Retina (tissue), 1 donor: Measurements from ENCODE around the gene FAS.

Experiments
- DNase-seq: peaks from one replicate; pipeline ENCODE4 v3.0.0-alpha.2; 2016

Gene FAS

DNA sequence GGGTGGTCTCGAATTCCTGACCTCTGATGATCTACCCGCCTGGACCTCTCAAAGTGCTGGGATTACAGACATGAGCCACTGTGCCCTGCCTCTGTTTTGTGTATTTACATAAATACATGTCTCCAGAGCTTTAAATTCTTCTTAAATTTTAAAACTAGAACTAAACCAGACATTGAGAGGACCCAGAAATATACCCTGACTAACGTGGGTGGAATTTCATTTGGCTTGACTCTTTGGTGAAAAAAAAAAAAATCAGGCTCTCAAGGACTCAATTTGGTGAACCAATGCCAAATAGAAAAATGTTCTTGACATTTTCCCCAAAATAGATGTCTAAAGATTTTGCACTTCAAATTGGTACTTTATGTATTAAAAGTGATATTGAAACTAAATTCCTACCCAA, 16.6 kb upstream of the FAS start:
- no peak for DNase-seq

DNA sequence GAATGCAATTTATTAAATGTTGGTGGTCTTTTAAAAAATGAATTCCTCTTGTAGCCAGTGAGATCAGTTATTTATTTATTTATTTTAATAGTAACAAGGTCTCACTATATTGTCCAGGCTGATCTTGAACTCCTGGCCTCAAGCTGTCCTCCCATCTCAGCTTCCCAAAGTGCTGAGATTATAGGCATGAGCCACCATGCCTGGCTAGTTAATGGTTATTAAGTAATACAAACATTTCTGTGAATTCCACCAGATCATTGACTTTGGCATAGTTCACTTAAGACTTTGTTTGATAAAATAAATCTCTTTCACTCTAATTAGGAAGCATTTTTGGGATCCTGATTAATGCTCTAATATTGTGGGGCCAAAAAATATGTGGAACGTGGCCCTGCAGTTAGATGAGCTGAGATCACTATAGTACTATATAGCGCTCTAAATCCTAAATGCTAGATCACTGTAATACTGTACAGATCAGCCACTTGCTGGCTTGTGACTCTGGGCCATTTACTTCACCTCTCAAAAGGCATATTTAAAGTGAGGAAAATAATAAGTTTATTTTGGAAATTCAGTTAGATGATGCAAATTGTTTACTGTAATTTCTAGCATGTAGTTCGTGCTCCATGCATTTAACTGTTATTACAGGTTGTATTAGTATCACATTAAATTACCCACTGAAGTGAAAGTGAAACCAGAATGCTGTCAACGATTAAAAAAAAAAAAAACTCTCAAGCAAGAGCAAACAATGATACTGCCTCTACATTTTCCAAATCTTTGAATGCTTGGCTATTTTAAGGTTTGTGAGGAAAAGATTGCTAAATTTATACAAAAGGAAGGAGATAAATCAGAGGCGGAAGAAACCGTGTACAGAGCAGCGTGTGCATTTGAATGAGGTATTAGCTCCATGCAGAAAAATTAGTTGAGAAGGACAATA, 15.9 kb upstream of the FAS start:
- DNase-seq, result no peak

DNA sequence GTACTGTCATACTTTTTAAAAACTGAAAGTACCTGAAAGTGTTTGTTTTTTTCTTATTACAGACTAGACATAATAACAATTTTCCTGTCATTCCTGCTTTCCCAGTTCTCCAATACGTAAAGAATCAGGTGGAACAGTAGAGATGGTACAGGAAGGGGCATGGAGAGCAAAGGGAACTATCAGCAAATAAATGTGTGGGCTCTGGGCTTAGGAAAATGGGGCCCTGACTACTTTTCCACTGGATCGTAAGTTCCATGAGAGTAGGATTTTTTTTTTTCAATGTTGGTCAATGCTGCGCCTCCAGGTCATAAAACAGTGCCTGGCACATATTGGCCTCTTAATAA, 15.2 kb upstream of the FAS start:
- DNase-seq, result no peak

DNA sequence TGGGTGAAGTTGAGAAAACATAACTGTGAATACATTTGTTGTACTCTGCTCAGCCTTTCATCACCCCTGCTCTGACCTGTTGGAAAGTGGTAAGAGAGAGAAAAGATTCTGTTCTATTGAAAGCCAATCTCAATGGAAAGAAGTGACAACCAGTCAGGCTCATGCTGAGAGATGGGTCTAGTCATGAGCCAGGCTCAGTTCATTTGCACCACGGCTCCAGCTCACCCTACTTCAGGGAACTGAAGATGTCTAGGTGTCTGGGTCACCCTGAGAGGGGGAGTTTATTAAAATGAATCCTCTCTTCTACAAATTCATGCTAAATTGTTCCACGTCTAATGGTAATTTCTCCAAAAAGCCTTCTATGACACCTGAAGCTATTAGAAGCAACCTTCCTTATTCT, 12.1 kb upstream of the FAS start:
- no peak for DNase-seq

DNA sequence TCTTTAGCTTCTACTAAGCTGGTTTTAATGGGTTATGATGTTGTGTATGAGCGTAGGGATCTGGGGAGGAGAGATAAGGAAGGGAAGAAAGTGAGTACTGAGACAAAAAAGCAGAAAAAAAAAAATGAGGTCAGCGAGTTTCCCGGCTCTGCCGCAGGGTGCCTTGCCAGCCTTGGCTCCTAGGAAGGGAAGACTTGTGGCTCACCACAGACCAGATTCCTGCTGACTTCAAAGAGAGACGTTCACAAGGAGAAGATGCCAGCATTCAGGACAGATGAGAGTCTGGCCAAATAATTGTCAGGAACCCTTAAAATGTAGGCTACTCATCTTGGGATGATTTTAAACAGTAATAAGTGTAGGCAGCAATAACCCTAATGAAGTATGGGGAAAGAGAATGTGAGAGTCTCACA, 11.4 kb upstream of the FAS start:
- peak; percentile 34 for DNase-seq

DNA sequence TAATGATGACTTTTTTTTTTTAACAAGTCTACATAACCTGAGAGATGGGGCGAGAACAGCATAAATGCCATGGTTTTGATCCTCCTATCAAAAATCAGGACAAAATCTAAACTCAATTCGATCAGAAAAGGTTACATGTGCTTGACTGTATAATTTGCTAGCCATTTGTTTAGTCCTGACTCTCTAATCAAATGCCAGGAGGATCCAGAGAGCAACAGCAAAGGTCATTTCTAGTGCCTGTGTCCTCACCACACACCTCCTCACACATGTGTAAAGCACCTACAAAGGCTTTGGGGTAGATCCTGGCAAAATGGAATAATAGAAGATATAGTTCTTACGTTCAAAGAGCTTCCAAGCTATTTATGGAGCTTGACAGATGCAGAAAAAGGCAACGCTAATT, 11.0 kb upstream of the FAS start:
- no peak for DNase-seq

DNA sequence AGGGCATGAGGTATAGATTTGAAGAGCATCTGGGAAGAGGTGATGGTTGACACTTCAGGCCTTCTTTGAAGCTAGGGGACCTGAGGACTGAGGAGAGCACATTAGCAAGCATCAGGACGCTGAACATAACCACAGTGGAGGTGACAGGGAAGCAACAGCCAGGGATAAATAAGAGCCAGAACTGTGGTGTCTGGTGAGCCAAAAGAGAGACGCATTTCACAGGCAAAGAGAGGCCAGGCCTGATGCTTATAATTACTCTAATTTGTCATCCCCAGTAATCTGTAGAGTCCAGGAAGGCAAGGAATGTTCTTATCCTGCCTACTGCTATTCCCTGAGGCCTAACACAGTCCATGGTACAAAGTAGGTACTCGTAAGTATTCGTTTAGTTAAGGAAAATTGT, 10.4 kb upstream of the FAS start:
- DNase-seq, result no peak

DNA sequence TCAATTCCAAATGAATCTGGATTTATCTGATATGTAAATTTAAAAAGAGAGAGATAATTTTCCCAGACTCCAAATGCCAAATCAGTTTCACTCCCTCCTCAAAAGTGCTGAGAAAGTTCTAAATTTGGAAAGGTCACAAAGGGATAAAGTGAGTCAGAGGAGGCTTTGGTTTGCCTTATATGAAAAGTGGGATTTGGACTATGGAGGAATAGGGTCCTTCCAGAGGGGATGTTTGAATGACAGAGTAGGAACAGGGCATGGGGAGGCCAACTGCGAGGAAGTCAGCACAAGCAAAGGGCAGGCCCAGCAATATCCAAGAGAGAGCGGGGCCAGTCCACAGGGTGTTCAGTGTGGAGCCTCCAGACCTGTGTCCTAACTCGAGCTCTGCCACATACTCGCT, 9.8 kb upstream of the FAS start:
- no peak for DNase-seq

DNA sequence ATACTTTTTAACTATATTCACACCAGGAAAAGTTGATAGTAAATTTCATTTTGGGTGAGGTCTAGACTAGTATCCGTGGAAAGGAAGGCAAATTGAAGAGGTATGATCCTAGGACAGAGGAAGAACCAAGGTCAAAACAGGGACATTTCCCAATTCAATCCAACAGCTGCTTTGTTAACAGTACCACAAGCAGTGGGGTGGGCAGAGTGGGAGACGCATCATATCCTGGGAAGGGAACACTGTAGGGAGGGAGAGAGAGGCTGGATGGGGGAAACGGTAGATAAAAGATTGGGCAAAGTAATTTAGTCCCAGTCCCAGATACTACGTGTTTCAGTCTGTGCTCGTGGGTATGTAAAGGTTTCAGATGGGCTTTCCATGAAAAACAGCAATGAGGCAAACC, 9.2 kb upstream of the FAS start:
- DNase-seq, result no peak

DNA sequence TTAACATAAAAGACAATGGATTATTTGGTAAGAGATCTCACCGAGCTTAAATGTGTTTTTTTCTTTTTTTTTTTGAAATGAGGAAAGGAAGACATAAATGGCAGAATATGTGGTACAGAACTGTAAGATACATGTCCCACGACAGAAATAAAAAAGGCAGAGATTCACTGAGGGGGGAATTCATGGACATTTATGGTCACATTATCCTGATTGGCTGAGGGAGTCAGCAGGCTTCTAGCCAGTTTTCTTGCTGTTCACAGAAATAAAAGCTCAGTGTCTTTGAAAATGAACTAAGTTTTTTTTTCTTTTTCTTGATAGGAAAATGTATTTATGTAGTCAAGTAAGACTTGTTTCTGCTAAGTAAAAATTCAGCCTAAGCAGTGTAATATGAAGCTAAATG, 8.2 kb upstream of the FAS start:
- DNase-seq, result no peak

DNA sequence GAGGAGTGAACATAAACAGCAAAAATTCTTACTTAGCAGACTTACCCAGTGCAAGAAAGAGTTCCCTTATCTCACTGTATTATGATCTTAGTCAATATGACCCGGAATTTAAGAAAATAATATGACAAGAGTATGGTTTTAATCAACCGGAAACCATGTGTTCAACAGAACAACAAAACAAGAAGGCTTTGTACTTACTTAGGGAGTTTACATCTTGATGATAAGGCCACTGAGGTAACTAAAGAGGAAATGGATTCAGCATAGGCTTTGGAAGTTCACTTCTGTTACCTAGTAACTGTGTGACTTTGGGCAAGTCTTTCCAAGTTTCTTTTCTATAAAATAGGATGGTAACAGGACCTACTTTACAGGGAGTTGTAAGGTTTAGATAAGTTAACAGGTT, 7.4 kb upstream of the FAS start:
- no peak for DNase-seq

DNA sequence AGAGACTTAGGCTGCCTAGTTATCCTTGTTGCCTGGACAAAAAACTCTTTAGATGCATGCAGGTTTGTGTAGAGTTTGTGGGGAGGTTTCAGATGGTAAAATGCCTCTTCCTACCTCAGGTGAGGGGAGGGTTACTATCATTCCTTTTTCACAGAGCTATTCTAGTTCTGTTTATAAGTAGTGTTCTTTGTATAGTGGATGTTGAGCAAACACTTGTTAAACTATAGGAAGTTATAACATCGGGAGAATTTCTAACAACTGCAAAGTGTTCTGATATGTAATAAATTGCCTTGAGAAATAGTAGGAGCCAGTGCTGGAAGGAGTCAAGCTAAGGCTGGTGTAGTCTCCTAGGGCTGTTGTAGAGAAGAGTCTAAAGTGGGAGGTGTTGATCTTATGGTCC, 6.7 kb upstream of the FAS start:
- no peak for DNase-seq

DNA sequence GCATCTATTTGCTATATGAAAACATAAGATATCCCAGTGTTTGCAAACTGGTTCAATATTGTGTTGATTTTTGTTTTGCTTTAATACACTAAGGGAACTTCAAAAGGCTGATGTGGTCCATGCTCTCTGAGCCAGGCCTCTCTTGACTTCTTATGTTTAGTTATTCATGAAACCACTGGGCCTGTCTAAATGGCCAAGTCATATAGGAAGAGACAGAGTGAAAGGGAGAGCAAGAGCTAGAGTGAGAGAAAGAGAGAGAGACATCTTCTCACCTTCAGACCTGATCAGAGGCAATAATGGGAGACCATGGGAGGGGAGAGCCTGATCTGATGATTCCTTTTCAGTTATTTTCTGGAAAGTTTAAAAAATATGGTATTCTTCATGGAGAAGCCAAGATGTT, 6.1 kb upstream of the FAS start:
- DNase-seq, result no peak

DNA sequence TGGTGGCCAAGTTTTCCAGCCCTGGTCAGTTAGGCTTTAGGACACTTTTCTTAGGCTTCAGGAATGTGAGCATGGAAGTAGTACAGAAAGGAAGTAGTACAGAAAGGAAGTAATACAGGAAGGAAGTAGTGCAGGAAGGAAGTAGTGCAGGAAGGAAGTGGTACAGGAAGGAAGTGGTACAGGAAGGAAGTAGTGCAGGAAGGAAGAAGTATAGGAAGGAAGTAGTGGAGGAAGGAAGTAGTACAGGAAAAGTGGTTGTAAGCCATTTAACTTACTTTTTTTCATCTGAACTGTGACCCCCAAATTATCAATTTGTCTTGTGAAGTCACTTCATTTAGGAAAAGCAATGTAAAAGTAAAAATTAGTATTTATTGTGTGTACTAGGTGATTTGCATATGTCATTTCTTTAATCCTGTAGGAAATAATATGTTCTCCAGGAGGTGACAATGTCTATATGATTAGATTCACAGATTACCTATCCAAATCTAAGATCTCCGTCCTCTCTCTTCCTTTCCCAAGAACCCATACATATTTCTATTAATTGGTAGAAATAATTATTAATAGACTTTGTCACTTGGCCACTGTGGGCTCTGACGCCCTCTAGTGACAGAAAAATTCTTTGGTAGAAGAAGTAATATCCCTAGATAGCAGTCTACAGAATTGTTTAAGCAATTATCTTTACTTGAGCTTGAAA, 3.9 kb upstream of the FAS start:
- no peak for DNase-seq

DNA sequence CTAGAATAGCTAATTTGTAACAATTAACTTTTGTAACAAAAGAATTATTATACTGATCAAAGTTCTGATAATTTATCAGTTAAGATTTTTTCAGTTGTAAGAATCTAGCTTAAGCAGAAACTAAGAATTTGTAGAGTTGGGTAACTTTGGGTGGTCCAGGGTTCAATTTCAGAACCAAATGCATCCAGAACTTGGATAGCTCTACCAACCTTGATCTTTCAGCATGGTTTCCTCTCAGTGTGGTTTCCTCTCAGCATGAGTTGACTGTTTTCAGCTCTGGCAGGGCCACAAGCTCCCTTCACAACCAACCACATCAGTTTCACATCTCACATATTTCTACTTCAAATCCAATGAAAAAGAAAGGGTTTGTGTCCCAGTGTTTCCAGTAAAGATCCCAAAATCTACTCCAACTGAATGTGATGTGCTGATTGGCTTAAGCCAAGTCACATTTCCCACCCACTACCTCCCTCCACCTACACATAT, 3.3 kb upstream of the FAS start:
- no peak for DNase-seq

DNA sequence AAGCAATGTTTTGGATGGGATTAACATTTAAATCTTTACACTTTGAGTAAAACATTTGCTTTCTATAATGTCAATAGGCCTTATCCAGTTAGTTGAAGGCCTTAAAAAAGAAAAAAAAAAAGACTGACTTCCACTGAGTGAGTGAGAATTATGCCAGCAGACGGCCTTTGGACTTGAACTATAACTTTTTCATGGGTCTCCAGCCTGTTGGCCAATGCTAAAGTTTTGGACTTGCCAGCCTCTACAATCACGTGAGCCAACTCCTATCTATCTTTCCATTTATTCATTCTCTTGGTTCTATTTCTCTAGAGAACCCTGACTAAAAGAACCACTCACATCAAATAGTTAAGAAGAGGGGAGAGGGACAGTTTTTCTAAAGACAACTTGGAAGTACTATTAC, 2.8 kb upstream of the FAS start:
- no peak for DNase-seq

DNA sequence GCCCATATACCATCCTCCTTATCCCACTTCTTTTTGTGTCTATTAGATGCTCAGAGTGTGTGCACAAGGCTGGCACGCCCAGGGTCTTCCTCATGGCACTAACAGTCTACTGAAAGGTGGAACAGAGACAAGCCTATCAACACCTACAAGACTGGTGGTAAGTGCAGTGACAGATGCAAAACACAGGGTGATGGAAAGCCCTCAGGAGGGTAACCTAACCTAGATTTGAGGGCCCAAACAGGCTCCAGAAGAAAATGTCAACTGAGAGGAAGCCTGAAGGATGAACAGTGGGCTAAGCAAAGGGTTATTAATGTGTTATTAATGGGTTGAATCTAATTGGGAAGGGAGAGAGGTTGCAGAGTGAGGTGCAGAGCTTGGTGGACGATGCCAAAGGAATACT, 1.2 kb upstream of the FAS start:
- DNase-seq, result no peak

DNA sequence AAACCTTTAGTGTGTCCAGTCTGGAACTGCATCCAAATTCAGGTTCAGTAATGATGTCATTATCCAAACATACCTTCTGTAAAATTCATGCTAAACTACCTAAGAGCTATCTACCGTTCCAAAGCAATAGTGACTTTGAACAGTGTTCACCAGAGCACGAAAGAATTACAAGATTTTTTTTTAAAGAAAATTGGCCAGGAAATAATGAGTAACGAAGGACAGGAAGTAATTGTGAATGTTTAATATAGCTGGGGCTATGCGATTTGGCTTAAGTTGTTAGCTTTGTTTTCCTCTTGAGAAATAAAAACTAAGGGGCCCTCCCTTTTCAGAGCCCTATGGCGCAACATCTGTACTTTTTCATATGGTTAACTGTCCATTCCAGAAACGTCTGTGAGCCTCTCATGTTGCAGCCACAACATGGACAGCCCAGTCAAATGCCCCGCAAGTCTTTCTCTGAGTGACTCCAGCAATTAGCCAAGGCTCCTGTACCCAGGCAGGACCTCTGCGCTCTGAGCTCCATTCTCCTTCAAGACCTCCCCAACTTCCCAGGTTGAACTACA, 694 bp upstream of the FAS start:
- DNase-seq, result no peak

DNA sequence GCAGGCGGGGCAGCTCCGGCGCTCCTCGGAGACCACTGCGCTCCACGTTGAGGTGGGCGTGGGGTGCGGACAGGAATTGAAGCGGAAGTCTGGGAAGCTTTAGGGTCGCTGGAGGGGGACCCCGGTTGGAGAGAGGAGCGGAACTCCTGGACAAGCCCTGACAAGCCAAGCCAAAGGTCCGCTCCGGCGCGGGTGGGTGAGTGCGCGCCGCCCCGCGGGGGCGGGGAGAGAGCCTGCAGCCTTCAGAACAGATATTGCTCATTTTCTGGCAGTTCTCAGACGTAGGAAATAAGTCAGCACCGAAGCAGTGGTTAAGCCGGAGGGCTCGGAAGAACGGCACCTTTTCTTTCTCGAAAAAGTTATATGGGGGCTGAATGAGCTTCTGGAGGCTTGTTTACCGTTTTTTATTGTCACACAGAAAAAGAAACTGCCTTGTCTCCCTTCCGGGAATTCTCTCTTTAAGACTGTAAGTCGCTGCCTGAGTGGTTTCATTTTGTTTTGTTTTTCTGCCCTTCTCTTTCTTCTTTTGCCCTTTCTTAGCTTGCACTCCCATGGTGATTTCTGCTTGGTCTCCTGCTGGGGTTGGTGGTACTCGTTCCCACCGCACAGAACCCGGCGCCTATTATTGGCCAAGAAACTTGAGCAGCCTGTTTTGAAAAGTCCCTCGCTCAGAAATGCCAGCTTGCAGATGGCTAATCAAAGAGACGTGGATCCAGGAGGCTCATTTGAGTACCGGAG, 732 bp downstream of the FAS start:
- no peak for DNase-seq

DNA sequence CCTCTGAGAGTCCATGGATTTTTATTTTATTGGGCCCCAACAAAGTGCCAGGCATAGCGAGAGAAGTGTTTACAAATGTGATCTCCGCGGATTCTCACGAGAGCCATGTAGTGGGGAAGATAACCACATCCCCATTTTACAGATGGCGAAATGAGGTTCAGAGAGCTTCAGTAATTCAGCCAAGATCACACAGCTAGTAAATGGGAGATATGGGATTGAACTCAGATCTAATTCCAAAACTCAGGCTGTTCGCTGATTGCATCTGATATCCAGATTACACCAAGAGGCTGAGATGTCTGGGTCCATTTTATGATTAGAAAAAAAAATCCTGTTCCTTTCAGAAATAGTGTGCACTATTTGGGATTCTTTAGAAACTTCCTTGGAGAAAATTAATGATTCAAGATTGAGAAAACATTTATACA, 1.3 kb downstream of the FAS start:
- DNase-seq, result no peak

DNA sequence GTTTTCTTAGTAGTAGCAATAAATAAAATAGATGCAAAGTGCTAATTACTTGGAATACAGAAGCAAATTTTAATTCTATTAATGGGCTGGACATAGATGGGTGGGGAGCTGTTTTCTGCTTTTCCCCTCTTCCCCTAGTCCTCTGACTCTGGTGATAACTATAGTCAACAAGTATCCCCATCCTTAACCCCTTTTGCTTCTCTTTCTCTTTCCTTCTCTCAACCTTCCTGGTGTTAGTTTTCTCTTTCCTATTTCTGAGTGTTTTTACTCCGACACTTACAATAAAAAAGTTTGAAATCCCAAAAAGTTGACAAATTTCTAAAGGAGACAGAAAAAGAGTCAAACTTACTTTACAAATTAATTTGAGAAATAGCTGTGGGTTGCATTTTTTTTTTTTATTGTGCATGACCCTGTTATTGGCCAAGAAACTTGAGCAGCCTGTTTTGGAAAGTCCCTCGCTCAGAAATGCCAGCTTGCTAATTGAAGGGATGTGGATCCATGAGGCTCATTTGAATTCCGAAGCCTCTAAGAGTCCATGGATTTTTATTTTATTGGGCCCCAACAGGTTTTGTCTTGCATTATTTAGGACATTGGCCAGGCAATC, 2.4 kb downstream of the FAS start:
- no peak for DNase-seq

DNA sequence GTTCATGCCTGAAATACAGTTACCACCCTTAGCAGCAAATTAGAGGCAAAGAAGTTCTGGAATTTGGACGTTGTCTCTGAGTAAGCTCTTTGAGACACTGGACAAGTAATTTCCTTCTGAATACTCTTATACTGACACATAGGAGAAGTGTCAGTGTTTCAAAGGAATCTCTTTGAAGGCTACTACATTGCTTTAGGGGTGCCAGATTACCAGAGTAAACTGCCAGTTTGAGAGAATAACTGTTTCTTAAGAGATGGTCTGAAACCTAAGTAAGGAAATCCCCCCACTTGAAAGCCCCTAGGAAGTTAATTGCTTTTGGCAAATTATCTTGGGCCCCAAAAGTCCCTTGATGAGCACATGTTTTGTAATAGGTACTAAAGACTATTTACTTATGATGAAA, 3.4 kb downstream of the FAS start:
- DNase-seq, result no peak
